ENCODE results near the gene PCYT1A. TPM values are rescaled to one million over a fixed set of nuclear protein-coding genes. Genes with fewer than 3 reads are reported as not detected.

PCYT1A gene
- total and polyA plus RNA-seq, 2 donors (not counting 3 experiments of a cell fraction or from before 2014, with no cell fraction given), result 50.3 to 65.5 TPM

DNA sequence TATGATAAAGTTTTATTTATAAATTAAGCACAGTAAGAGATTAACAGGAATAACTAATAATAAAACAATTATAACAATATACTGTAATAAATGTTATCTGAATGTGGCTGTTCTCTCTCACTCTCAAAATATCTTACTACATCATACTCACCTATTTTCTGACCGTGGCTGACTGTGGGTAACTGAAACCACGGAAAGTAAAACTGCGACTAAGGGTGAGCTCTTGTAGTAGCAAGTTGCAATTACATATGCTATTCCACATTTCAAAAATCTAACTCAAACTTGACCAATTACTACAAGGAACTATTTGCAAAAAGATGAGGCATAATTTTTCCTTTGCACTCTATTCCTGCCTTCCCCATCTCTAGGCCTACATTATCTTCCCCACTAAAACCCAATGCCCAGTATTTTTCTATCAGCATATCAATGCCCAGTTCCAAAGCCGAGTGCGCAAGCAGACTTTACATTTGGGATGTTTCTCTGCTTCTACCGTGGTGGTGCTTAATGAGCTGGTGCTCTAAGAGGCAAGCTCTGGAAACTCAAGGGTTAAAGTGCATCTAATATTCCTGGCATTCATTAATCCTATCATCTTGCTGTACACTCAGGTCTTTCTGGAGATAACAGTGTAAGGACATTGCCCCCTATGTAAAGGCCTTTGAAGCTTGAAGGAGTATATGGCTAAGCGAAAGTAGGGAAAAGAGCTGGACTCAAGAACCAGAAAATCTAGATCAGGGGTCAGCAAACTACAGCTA, 6.7 kb downstream of the PCYT1A start:
- Histone ChIP-seq H3K79me2 (ENCODE audit: control insufficient read depth, insufficient read depth, low read length) (peaks cover 76% of the 10 kb centered on the region), H3K9ac (replicated peaks; ENCODE audit: extremely low read depth, insufficient read depth, low read length) (no peak overlapping the region), H3K36me3 (ENCODE audit: control insufficient read depth in 2 of 2, extremely low read depth in 1 of 2, insufficient read depth in 2 of 2, low read length in 2 of 2) (no peaks in the 10 kb centered on the region), H3K27me3 (ENCODE audit: control insufficient read depth in 2 of 2, insufficient read depth in 2 of 2, low read length in 2 of 2) (no peaks in the 10 kb centered on the region), H4K20me1 (replicated peaks; ENCODE audit: control insufficient read depth, extremely low read depth, insufficient read depth, low read length) (no peaks in the 10 kb centered on the region), H3K9me3 (replicated peaks; ENCODE audit: control insufficient read depth, insufficient read depth, low read length) (no peaks in the 10 kb centered on the region), H3K9me1 (replicated peaks; ENCODE audit: control insufficient read depth, extremely low read depth, insufficient read depth, low read length) (no peaks in the 10 kb centered on the region), H2AFZ (ENCODE audit: low read depth, low read length) (no peak overlapping the region), H3K4me1 (ENCODE audit: control insufficient read depth, extremely low read depth, insufficient read depth, low read length) (peaks cover 6% of the 10 kb centered on the region), H3K4me3 (replicated peaks in 1 of 3; ENCODE audit: insufficient read depth in 1 of 3, low read depth in 1 of 3, low read length in 3 of 3) (no peak overlapping the region), H3K27ac (ENCODE audit: insufficient read depth, low read depth, low read length) (no peak overlapping the region), H3K4me2 (ENCODE audit: insufficient read depth, low read length) (no peak overlapping the region)
- CTCF ChIA-PET, result interaction anchor here (1.4 kb wide), 1 partner anchor 8 kb away, joined by 3 read pairs; no protein-coding TSS in a partner anchor
- DNase-seq (ENCODE audit: low read depth, low spot score), result no peak
- dilution Hi-C loops (cut with MboI; ENCODE audit: extremely low pct_ligation_motif_present, low sequenced_read_pairs), result no loop called here
- TF ChIP-seq POLR2AphosphoS5 (IDR thresholded peaks at IDR 0.05; ENCODE audit: insufficient read depth, low read depth, low read length), result no peak
- TF ChIP-seq, protein P1, sequence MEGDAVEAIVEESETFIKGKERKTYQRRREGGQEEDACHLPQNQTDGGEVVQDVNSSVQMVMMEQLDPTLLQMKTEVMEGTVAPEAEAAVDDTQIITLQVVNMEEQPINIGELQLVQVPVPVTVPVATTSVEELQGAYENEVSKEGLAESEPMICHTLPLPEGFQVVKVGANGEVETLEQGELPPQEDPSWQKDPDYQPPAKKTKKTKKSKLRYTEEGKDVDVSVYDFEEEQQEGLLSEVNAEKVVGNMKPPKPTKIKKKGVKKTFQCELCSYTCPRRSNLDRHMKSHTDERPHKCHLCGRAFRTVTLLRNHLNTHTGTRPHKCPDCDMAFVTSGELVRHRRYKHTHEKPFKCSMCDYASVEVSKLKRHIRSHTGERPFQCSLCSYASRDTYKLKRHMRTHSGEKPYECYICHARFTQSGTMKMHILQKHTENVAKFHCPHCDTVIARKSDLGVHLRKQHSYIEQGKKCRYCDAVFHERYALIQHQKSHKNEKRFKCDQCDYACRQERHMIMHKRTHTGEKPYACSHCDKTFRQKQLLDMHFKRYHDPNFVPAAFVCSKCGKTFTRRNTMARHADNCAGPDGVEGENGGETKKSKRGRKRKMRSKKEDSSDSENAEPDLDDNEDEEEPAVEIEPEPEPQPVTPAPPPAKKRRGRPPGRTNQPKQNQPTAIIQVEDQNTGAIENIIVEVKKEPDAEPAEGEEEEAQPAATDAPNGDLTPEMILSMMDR (IDR thresholded peaks at IDR 0.05; ENCODE audit: extremely low read depth in 1 of 2, insufficient read depth in 1 of 2, low read depth in 1 of 2, low read length in 2 of 2), result no peak
- TF ChIP-seq MYC (IDR thresholded peaks at IDR 0.05; ENCODE audit: low read depth, low read length), result no peak
- TF ChIP-seq JUN (IDR thresholded peaks at IDR 0.05; ENCODE audit: borderline replicate concordance, insufficient read depth, insufficient read length, low read depth), result no peak
- TF ChIP-seq FOS (IDR thresholded peaks at IDR 0.05; ENCODE audit: borderline replicate concordance, insufficient read depth, low read length), result no peak
- no peak for TF ChIP-seq GATA2 (IDR thresholded peaks at IDR 0.05; ENCODE audit: insufficient read depth, insufficient read length, low read depth, low read length)
- TF ChIP-seq, protein P2, sequence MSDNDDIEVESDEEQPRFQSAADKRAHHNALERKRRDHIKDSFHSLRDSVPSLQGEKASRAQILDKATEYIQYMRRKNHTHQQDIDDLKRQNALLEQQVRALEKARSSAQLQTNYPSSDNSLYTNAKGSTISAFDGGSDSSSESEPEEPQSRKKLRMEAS (IDR thresholded peaks at IDR 0.05; ENCODE audit: insufficient read depth, insufficient read length), result no peak
- TF ChIP-seq EZH2 (IDR thresholded peaks at IDR 0.05; ENCODE audit: borderline replicate concordance, low read depth, low read length, severe bottlenecking), result no peak
- TF ChIP-seq POLR2A (IDR thresholded peaks at IDR 0.05; ENCODE audit: low read depth, low read length), result no peak
- intact Hi-C loops (cut with micrococcal nuclease), result no loop called here
- POLR2A ChIA-PET, result no interaction called here
- FAIRE-seq, result no peak
- no TSS peak for BruUV-seq (replicated peaks)
